ENCODE data around the gene MESP1.
"Not testable (repeated sequence)": the region's sequence is repeated elsewhere in the genome, so short reads cannot be mapped to it uniquely, and the experiment has no call there.

MESP1 gene

DNA sequence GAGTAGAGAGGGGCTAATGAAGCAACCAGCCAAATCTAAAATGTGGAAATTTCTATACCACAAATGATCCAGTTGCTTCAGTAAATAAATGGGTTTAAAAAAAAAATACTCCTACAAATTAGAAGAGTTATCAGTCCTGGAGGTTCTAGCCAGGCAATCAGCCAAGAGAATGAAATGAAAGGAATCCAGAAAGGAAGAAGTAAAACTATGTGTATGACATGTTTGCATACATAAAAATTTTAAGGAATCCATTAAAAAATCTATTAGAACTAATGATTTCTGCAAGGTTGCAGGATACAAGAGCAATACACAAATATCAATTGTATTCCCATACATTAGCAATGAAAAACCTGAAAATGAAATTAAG lies 34.7 kb upstream of the MESP1 start:
- TF ChIP-seq, protein P1, sequence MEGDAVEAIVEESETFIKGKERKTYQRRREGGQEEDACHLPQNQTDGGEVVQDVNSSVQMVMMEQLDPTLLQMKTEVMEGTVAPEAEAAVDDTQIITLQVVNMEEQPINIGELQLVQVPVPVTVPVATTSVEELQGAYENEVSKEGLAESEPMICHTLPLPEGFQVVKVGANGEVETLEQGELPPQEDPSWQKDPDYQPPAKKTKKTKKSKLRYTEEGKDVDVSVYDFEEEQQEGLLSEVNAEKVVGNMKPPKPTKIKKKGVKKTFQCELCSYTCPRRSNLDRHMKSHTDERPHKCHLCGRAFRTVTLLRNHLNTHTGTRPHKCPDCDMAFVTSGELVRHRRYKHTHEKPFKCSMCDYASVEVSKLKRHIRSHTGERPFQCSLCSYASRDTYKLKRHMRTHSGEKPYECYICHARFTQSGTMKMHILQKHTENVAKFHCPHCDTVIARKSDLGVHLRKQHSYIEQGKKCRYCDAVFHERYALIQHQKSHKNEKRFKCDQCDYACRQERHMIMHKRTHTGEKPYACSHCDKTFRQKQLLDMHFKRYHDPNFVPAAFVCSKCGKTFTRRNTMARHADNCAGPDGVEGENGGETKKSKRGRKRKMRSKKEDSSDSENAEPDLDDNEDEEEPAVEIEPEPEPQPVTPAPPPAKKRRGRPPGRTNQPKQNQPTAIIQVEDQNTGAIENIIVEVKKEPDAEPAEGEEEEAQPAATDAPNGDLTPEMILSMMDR (IDR thresholded peaks at IDR 0.05; ENCODE audit: insufficient read depth, low read length, missing control alignments), result no peak
- POLR2A ChIA-PET, result no interaction called here
- peak; percentile 42 for DNase-seq (ENCODE audit: low read depth, low spot score)
- H3K4me3 ChIP-seq (ENCODE audit: low read depth, low read length), result no peak overlapping the region
- CTCF ChIA-PET, result no interaction called here

DNA sequence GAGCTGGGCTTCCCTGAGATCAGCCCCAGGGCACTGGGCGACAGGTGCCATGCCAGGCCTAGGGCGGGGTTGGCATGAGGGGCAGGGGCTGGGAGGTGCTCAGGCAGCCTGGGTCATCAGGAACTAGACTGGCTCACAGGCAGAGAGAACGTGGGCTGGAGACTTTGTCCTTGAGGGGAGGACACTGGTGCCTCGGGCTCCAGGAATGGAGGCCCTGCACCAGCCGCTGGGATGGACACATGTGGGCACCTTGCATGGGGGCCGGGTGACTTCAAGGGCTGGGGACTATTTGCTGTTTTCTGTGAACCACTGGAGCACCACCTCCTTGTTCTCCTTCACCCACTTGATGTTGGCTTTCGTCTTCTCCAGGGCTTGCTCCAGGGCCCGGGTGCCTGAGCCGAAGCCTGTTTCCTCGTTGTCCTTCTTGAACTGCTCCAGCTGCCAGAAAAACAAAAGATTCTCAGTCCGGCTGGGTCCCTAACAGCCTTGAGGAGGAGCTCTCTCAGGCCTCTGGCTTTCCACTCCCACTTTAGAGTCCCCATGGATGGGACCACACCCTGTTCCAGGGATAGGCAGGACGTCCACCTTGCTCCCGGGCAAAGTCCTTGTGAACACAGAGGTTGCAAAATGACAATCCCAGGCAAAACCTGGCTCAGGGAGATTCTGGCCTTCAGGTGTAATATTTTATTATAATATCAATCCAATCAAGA lies 34.2 kb upstream of the MESP1 start:
- TF ChIP-seq, protein P1 (IDR thresholded peaks at IDR 0.05; ENCODE audit: insufficient read depth, low read length, missing control alignments), result no peak
- ChIA-PET CTCF (no interaction called here), POLR2A (no interaction called here)
- H3K4me3 ChIP-seq (ENCODE audit: low read depth, low read length), result no peak overlapping the region
- no peak for DNase-seq (ENCODE audit: low read depth, low spot score)

DNA sequence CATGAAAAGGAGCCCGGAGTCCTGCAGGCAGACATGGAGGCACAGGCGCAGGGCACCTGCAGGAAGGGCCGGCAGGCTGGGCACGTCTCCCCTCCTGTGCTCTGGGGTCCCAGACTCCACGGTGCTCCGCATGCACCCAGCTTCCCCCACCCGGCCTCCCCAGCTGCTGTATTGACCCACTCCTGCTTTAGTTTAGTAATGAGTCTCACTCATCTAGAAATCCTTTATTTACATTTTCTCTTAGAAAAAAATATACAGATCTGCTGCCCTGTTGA lies 33.6 kb upstream of the MESP1 start:
- CTCF ChIA-PET, result interaction anchor here (2.2 kb wide), 1 partner anchor 24 kb away, joined by 10 read pairs; no protein-coding TSS in a partner anchor

GRCh38 chr15:89783861-89784685 lies 33.0 kb upstream of the MESP1 start:
- H3K4me3 ChIP-seq (ENCODE audit: low read depth, low read length), result no peak overlapping the region
- POLR2A ChIA-PET, result no interaction called here
- no peak for DNase-seq (ENCODE audit: low read depth, low spot score)
- TF ChIP-seq, protein P1 (IDR thresholded peaks at IDR 0.05; ENCODE audit: insufficient read depth, low read length, missing control alignments), result no peak
- CTCF ChIA-PET, result interaction anchor here (0.7 to 2.2 kb wide), 4 partner anchors 10 to 55 kb away, joined by 3 to 10 read pairs (median 3); no protein-coding TSS in a partner anchor

More for the DNA sequence above, 33.6 kb upstream of the MESP1 start:
- POLR2A ChIA-PET, result no interaction called here
- DNase-seq (ENCODE audit: low read depth, low spot score), result no peak
- TF ChIP-seq, protein P1 (IDR thresholded peaks at IDR 0.05; ENCODE audit: insufficient read depth, low read length, missing control alignments), result no peak
- H3K4me3 ChIP-seq (ENCODE audit: low read depth, low read length), result no peak overlapping the region

- TF ChIP-seq, protein P1 (IDR thresholded peaks at IDR 0.05; ENCODE audit: insufficient read depth, low read length, missing control alignments), result no peak
- DNase-seq (ENCODE audit: low read depth, low spot score), result no peak
- ChIA-PET POLR2A (interaction anchor here (0.8 kb wide), 1 partner anchor 16 kb away, joined by 3 read pairs; no protein-coding TSS in a partner anchor), CTCF (interaction anchor here (0.7 to 2.2 kb wide), 7 partner anchors 10 to 94 kb away, joined by 3 to 10 read pairs (median 3); no protein-coding TSS in a partner anchor)
- no peak overlapping the region for H3K4me3 ChIP-seq (ENCODE audit: low read depth, low read length)
Measured at GRCh38 chr15:89783111-89783860, 32.2 kb upstream of the MESP1 start.

- ChIA-PET POLR2A (interaction anchor here (0.8 kb wide), 1 partner anchor 16 kb away, joined by 3 read pairs; no protein-coding TSS in a partner anchor), CTCF (interaction anchor here (1.0 to 2.2 kb wide), 4 partner anchors 19 to 92 kb away, joined by 3 to 10 read pairs (median 6); no protein-coding TSS in a partner anchor)
- not testable (repeated sequence) for DNase-seq (ENCODE audit: low read depth, low spot score); H3K4me3 ChIP-seq (ENCODE audit: low read depth, low read length)
Measured at GRCh38 chr15:89782619-89782950, 31.5 kb upstream of the MESP1 start.

Measured in AG04449 (cell line).